NT2/D1 (cell line): ENCODE measurements around the gene ALDH1A1.

Experiments used
- SUZ12 ChIP-seq: IDR thresholded peaks from 2 replicates; pipeline ENCODE4 v1.6.1; 2011; ENCODE audit not compliant: insufficient read length, insufficient read depth; ENCODE audit errors: extremely low read depth
- YY1 ChIP-seq: IDR thresholded peaks from 2 replicates; pipeline ENCODE4 v1.6.1; 2011; ENCODE audit not compliant: insufficient read length, insufficient read depth
- ZNF274 ChIP-seq: IDR thresholded peaks from 2 replicates; pipeline ENCODE4 v1.6.1; 2011; ENCODE audit warnings: mild to moderate bottlenecking, low read depth, low read length

DNA sequence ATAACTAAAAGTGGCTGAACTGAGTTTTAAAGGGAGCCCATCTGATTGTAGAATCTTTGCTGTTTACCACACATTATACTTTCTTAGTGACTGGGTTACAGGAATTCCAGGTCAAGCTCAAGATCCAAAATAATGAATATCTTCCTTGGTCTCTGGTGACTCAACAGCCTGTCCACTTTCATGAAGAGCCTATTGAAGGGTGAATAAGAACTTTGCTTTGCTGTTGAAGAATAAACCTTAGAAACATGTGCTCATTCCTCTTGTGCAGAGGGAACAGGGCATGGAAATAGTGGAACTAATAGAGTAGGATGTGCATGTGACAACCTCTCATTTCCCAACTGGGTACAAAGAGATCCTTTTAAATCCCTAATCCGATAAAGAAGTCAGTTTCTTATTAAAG lies 21.4 kb downstream of the ALDH1A1 start:
- no peak for TF ChIP-seq SUZ12
- TF ChIP-seq YY1 = no peak
- TF ChIP-seq ZNF274 = no peak
